Muscle of leg (tissue), 11 donors: Measurements from ENCODE around the gene SLC7A11. TPM values are rescaled to one million over a fixed set of nuclear protein-coding genes. Genes with fewer than 3 reads are reported as not detected.

Experiments used
- DNase-seq: peaks from one replicate; pipeline ENCODE4 v3.0.0; 2013
- H3K27ac ChIP-seq: one replicate; pipeline ENCODE4 v1.5.1; 2013; ENCODE audit warnings: mild to moderate bottlenecking, low read length, control low read depth
- H3K27me3 ChIP-seq: one replicate; pipeline ENCODE4 v1.6.1; 2013; ENCODE audit warnings: low read length; ENCODE audit not compliant: control insufficient read depth, insufficient read depth
- H3K36me3 ChIP-seq: one replicate; pipeline ENCODE4 v1.6.1; 2013; ENCODE audit warnings: low read length; ENCODE audit not compliant: control insufficient read depth, insufficient read depth
- H3K4me1 ChIP-seq: one replicate; pipeline ENCODE4 v1.6.1; 2013; ENCODE audit warnings: low read length; ENCODE audit not compliant: control insufficient read depth, insufficient read depth
- H3K4me3 ChIP-seq: one replicate; pipeline ENCODE4 v1.5.1; 2013; ENCODE audit warnings: low read length, control low read depth
- H3K9me3 ChIP-seq: replicated peaks from 2 replicates; pipeline ENCODE4 v1.6.1; 2013; ENCODE audit warnings: low read depth, low read length; ENCODE audit not compliant: control insufficient read depth
- WGBS: methylation state at CpG from one replicate; pipeline ENCODE4 v1.1.5; 2013; ENCODE audit warnings: missing lambda C conversion rate; ENCODE audit not compliant: insufficient coverage; 5-methylcytosine and 5-hydroxymethylcytosine counted together
- polyA plus RNA-seq, 8 donors: library from polyadenylated mRNA; unstranded; fragments of 120-200 nt; gene quantifications; one replicate each; pipeline versions ENCODE4 v1.2.1 to v1.2.3, GENCODE V29; 2013; ENCODE audit warnings: inconsistent platforms in 1 of 8, low replicate concordance in 1 of 8; ENCODE audit not compliant: insufficient read length in 8 of 8, insufficient read depth in 1 of 8
- total RNA-seq: library from RNA; stranded (reverse); fragments of 120-200 nt; gene quantifications from one replicate; pipeline ENCODE4 v1.2.4, GENCODE V29; 2013

The SLC7A11 gene
- total and polyA plus RNA-seq, 9 donors = 0.50 to 1.2 (median 0.80) TPM

GRCh38 chr4:138177278-138177968 lies 64.7 kb downstream of the SLC7A11 start:
- H3K36me3 ChIP-seq = no peaks in the 10 kb centered on the region
- H3K27me3 ChIP-seq = no peaks in the 10 kb centered on the region
- WGBS = no CpG with 5 or more reads among the region's 2 CpGs
- H3K4me3 ChIP-seq = no peak overlapping the region
- H3K4me1 ChIP-seq = peaks cover 6% of the 10 kb centered on the region
- DNase-seq = no peak
- no peaks in the 10 kb centered on the region for H3K9me3 ChIP-seq
- H3K27ac ChIP-seq = no peak overlapping the region

- no peak overlapping the region for H3K27ac ChIP-seq
- H3K4me3 ChIP-seq = no peak overlapping the region
- H3K27me3 ChIP-seq = no peaks in the 10 kb centered on the region
- no peaks in the 10 kb centered on the region for H3K9me3 ChIP-seq
- peak; percentile 70 for DNase-seq
- H3K36me3 ChIP-seq = no peaks in the 10 kb centered on the region
- H3K4me1 ChIP-seq = peaks cover 3% of the 10 kb centered on the region
- WGBS = no CpG with 5 or more reads among the region's 5 CpGs
These were observed 67.0 kb downstream of the SLC7A11 start for GRCh38 chr4:138174981-138175794.

- Histone ChIP-seq H3K36me3 (no peaks in the 10 kb centered on the region), H3K9me3 (no peaks in the 10 kb centered on the region), H3K27me3 (no peaks in the 10 kb centered on the region), H3K27ac (no peak overlapping the region), H3K4me3 (no peak overlapping the region), H3K4me1 (no peaks in the 10 kb centered on the region)
- no CpG with 5 or more reads among the region's 1 CpG for WGBS
- DNase-seq = no peak
These were observed 77.9 kb downstream of the SLC7A11 start for GRCh38 chr4:138164208-138164607.

- Histone ChIP-seq H3K36me3 (no peaks in the 10 kb centered on the region), H3K4me3 (no peak overlapping the region), H3K9me3 (no peaks in the 10 kb centered on the region), H3K27me3 (no peaks in the 10 kb centered on the region), H3K27ac (no peak overlapping the region), H3K4me1 (no peaks in the 10 kb centered on the region)
- WGBS = 100% methylated on average over 2 of the region's 2 CpGs
- no peak for DNase-seq
These were observed 79.0 kb downstream of the SLC7A11 start for GRCh38 chr4:138163171-138163570.

- Histone ChIP-seq H3K27ac (no peak overlapping the region), H3K36me3 (no peaks in the 10 kb centered on the region), H3K4me3 (no peak overlapping the region), H3K9me3 (no peaks in the 10 kb centered on the region), H3K4me1 (no peaks in the 10 kb centered on the region), H3K27me3 (no peaks in the 10 kb centered on the region)
- DNase-seq = no peak
These were observed 79.9 kb downstream of the SLC7A11 start for GRCh38 chr4:138162259-138162658.

- no peak for DNase-seq
- WGBS = 86% methylated on average over 1 of the region's 2 CpGs
- Histone ChIP-seq H3K27ac (no peak overlapping the region), H3K36me3 (no peaks in the 10 kb centered on the region), H3K4me3 (no peak overlapping the region), H3K27me3 (no peaks in the 10 kb centered on the region), H3K9me3 (no peaks in the 10 kb centered on the region), H3K4me1 (no peaks in the 10 kb centered on the region)
These were observed 80.8 kb downstream of the SLC7A11 start for GRCh38 chr4:138161351-138161750.

GRCh38 chr4:138158746-138159297 lies 83.3 kb downstream of the SLC7A11 start:
- Histone ChIP-seq H3K27me3 (no peaks in the 10 kb centered on the region), H3K9me3 (no peaks in the 10 kb centered on the region), H3K4me1 (no peaks in the 10 kb centered on the region), H3K27ac (no peak overlapping the region), H3K4me3 (no peak overlapping the region), H3K36me3 (no peaks in the 10 kb centered on the region)
- WGBS = 100% methylated on average over 1 of the region's 2 CpGs
- no peak for DNase-seq

- Histone ChIP-seq H3K4me1 (no peaks in the 10 kb centered on the region), H3K9me3 (no peaks in the 10 kb centered on the region), H3K27me3 (no peaks in the 10 kb centered on the region), H3K4me3 (no peak overlapping the region), H3K27ac (no peak overlapping the region), H3K36me3 (no peaks in the 10 kb centered on the region)
- DNase-seq = peak; percentile 26
These were observed 101.3 kb downstream of the SLC7A11 start for GRCh38 chr4:138140879-138141278.

GRCh38 chr4:138138774-138139173 lies 103.4 kb downstream of the SLC7A11 start:
- WGBS = no CpG with 5 or more reads among the region's 2 CpGs
- DNase-seq = no peak
- no peaks in the 10 kb centered on the region for H3K27me3 ChIP-seq
- H3K36me3 ChIP-seq = no peaks in the 10 kb centered on the region
- no peaks in the 10 kb centered on the region for H3K4me1 ChIP-seq
- no peaks in the 10 kb centered on the region for H3K9me3 ChIP-seq
- no peak overlapping the region for H3K4me3 ChIP-seq
- no peak overlapping the region for H3K27ac ChIP-seq

- Histone ChIP-seq H3K4me3 (no peak overlapping the region), H3K9me3 (peaks cover 3% of the 10 kb centered on the region), H3K27me3 (no peaks in the 10 kb centered on the region), H3K27ac (no peak overlapping the region), H3K36me3 (no peaks in the 10 kb centered on the region), H3K4me1 (no peaks in the 10 kb centered on the region)
- WGBS = 57% methylated on average over 1 of the region's 2 CpGs
- no peak for DNase-seq
These were observed 106.5 kb downstream of the SLC7A11 start for GRCh38 chr4:138135610-138136009.
